Measurements from ENCODE around the gene SFMBT1.

SFMBT1 gene

DNA sequence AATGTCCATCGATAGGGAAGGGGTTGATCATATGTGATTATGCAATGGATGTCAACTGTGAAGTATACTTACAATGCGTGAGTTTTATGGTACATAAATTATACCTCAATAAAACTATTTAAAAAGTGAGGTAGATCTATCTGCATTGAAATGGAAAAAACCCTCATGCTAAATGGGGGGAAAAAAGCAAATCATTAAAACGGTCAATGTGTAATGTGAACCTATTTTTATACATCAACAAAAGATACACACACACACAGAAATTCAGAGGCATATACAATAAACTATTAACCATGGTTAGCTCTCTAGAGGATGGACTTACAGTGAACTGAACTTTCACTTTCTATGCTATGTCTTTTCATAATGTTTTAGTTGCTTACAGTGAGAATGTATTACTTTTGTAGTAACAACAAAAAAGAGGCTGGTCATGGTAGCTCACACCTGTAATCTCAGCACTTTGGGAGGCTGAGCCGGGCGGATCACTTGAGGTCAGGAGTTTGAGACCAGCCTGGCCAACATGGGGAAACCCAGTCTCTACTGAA is 171.6 kb downstream of the SFMBT1 start:
- ATAC-seq (ENCODE audit: insufficient read depth, low read depth) (no peak), DNase-seq (no peak)
- peaks cover 16% of the 10 kb centered on the region for H4K20me1 ChIP-seq (ENCODE audit: insufficient read depth, low read length)
- no peaks in the 10 kb centered on the region for H3K9me3 ChIP-seq (ENCODE audit: insufficient read depth, low read length, severe bottlenecking)
- H2AFZ ChIP-seq (ENCODE audit: low read depth, low read length) = no peak overlapping the region
- H3K27ac ChIP-seq (ENCODE audit: low read length) = no peak overlapping the region
- H3K4me3 ChIP-seq (ENCODE audit: low read depth in 1 of 2, low read length in 2 of 2) = no peak overlapping the region
- H3K79me2 ChIP-seq (ENCODE audit: insufficient read depth, low read length) = peaks cover 7% of the 10 kb centered on the region; the same call in 1 of the 2 replicates
- peaks cover 12% of the 10 kb centered on the region; the same call in 1 of the 2 replicates for H3K4me1 ChIP-seq (ENCODE audit: insufficient read depth, low read length)
- H3K4me2 ChIP-seq (ENCODE audit: insufficient read depth, low read length) = no peak overlapping the region
- TF ChIP-seq, protein P1, sequence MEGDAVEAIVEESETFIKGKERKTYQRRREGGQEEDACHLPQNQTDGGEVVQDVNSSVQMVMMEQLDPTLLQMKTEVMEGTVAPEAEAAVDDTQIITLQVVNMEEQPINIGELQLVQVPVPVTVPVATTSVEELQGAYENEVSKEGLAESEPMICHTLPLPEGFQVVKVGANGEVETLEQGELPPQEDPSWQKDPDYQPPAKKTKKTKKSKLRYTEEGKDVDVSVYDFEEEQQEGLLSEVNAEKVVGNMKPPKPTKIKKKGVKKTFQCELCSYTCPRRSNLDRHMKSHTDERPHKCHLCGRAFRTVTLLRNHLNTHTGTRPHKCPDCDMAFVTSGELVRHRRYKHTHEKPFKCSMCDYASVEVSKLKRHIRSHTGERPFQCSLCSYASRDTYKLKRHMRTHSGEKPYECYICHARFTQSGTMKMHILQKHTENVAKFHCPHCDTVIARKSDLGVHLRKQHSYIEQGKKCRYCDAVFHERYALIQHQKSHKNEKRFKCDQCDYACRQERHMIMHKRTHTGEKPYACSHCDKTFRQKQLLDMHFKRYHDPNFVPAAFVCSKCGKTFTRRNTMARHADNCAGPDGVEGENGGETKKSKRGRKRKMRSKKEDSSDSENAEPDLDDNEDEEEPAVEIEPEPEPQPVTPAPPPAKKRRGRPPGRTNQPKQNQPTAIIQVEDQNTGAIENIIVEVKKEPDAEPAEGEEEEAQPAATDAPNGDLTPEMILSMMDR (IDR thresholded peaks at IDR 0.05; ENCODE audit: borderline replicate concordance, extremely low read depth, low read length, poor library complexity, severe bottlenecking) = no peak
- no peak for TF ChIP-seq EZH2 (IDR thresholded peaks at IDR 0.05; ENCODE audit: borderline replicate concordance, low read depth, low read length, severe bottlenecking)
- H3K36me3 ChIP-seq (ENCODE audit: insufficient read depth, low read length) = no peaks in the 10 kb centered on the region
- H3K9ac ChIP-seq (ENCODE audit: low read depth, low read length) = no peak overlapping the region
- H3K27me3 ChIP-seq (ENCODE audit: insufficient read depth, low read length, poor library complexity) = no peaks in the 10 kb centered on the region

DNA sequence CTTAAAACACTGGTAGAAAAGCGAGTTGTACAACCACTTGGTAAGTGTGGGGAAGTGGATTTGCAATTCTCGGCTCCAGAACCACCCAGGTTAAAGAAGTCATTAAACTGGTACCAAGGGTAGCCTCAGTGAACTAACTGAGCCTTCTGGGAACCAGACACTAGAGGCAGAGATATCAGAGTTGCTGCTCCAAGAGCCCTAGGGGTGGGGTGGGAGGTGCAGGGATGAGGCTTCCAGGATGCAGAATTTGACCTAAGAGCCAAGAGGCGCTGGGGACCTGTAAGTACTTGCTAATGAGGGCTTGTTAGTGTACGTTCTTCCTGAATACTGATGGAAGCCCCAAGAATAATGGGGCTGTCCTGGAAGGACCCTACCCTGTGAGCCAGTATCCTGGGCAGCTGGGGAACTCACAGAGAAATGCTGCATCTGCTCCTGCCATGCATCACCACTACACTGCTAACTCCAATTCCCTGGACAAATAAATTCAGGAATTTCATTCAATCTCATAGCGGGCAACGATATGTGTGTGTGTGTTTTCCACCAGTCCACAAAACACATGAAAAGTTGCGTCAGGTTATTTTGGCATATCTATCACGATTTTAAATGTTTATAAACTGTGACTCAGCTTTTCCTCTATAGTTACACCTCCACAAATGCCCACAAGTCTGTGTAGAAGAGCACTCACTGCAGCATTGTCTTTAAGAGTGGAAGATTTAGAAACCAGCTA is 172.3 kb downstream of the SFMBT1 start:
- peaks cover 16% of the 10 kb centered on the region for H4K20me1 ChIP-seq (ENCODE audit: insufficient read depth, low read length)
- no peak overlapping the region for H2AFZ ChIP-seq (ENCODE audit: low read depth, low read length)
- H3K4me1 ChIP-seq (ENCODE audit: insufficient read depth, low read length) = peaks cover 12% of the 10 kb centered on the region; the same call in 1 of the 2 replicates
- TF ChIP-seq, protein P1 (IDR thresholded peaks at IDR 0.05; ENCODE audit: borderline replicate concordance, extremely low read depth, low read length, poor library complexity, severe bottlenecking) = no peak
- no peak for TF ChIP-seq EZH2 (IDR thresholded peaks at IDR 0.05; ENCODE audit: borderline replicate concordance, low read depth, low read length, severe bottlenecking)
- no peaks in the 10 kb centered on the region for H3K9me3 ChIP-seq (ENCODE audit: insufficient read depth, low read length, severe bottlenecking)
- ATAC-seq (ENCODE audit: insufficient read depth, low read depth) = no peak
- no peak overlapping the region for H3K27ac ChIP-seq (ENCODE audit: low read length)
- no peak for DNase-seq
- H3K4me3 ChIP-seq (ENCODE audit: low read depth in 1 of 2, low read length in 2 of 2) = no peak overlapping the region
- no peak overlapping the region for H3K9ac ChIP-seq (ENCODE audit: low read depth, low read length)
- no peaks in the 10 kb centered on the region for H3K27me3 ChIP-seq (ENCODE audit: insufficient read depth, low read length, poor library complexity)
- H3K36me3 ChIP-seq (ENCODE audit: insufficient read depth, low read length) = no peaks in the 10 kb centered on the region
- no peak overlapping the region for H3K4me2 ChIP-seq (ENCODE audit: insufficient read depth, low read length)
- peaks cover 7% of the 10 kb centered on the region; the same call in 1 of the 2 replicates for H3K79me2 ChIP-seq (ENCODE audit: insufficient read depth, low read length)

DNA sequence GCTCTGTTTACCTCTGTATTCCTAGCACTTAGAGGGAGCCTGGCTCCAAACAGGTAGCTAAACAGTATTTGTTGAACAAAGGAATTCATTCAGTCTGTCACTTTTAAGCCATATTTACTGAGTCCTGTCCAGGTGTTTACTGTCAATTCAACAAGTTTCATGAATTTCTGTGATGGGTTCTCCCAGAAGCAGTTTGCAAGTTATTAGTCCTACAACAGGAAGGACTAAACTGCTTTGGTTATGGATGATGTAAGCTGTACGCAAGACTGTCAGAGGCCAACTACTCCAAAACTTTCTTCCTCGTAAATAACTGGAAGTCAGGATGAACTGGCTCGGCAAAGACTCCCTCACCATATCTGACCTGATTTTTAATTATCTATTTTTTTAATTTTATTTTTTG is 173.6 kb downstream of the SFMBT1 start:
- H3K27ac ChIP-seq (ENCODE audit: low read length) = peak overlapping the region; percentile 50; the same call in 1 of the 2 replicates
- H3K4me2 ChIP-seq (ENCODE audit: insufficient read depth, low read length) = no peak overlapping the region
- H3K9ac ChIP-seq (ENCODE audit: low read depth, low read length) = no peak overlapping the region
- H2AFZ ChIP-seq (ENCODE audit: low read depth, low read length) = no peak overlapping the region
- H3K36me3 ChIP-seq (ENCODE audit: insufficient read depth, low read length) = no peaks in the 10 kb centered on the region
- TF ChIP-seq, protein P1 (IDR thresholded peaks at IDR 0.05; ENCODE audit: borderline replicate concordance, extremely low read depth, low read length, poor library complexity, severe bottlenecking) = no peak
- TF ChIP-seq EZH2 (IDR thresholded peaks at IDR 0.05; ENCODE audit: borderline replicate concordance, low read depth, low read length, severe bottlenecking) = no peak
- peaks cover 6% of the 10 kb centered on the region; the same call in 1 of the 2 replicates for H3K79me2 ChIP-seq (ENCODE audit: insufficient read depth, low read length)
- H4K20me1 ChIP-seq (ENCODE audit: insufficient read depth, low read length) = peaks cover 14% of the 10 kb centered on the region; the same call in 1 of the 2 replicates
- H3K27me3 ChIP-seq (ENCODE audit: insufficient read depth, low read length, poor library complexity) = no peaks in the 10 kb centered on the region
- H3K4me3 ChIP-seq (ENCODE audit: low read depth in 1 of 2, low read length in 2 of 2) = no peak overlapping the region
- DNase-seq (no peak), ATAC-seq (ENCODE audit: insufficient read depth, low read depth) (no peak)
- peaks cover 12% of the 10 kb centered on the region; the same call in 1 of the 2 replicates for H3K4me1 ChIP-seq (ENCODE audit: insufficient read depth, low read length)
- H3K9me3 ChIP-seq (ENCODE audit: insufficient read depth, low read length, severe bottlenecking) = no peaks in the 10 kb centered on the region

Measured in DND-41 (cell line).